LNCAP (cell line): ENCODE data around the gene MRPL12.

Experiments
- CTCF ChIP-seq: fragments of 450-650 bp; IDR thresholded peaks from 2 replicates; pipeline ENCODE4 v1.5.1; 2017; ENCODE audit warnings: mild to moderate bottlenecking

MRPL12 gene

GRCh38 chr17:81683584-81684441, 19.4 kb upstream of the MRPL12 start, which contains the start of the genes ARL16 and HGS:
Gene ARL16, minus strand, starts transcription at chr17:81683797. Its CDS starts 44 bp downstream, at chr17:81683753.
Gene HGS, plus strand, starts transcription at chr17:81684011. Its CDS starts 56 bp downstream, at chr17:81684067.
- no peak for TF ChIP-seq CTCF

- TF ChIP-seq CTCF = no peak
Measured at GRCh38 chr17:81684442-81684911, 18.7 kb upstream of the MRPL12 start.

GRCh38 chr17:81685108-81685507, 18.1 kb upstream of the MRPL12 start:
- no peak for TF ChIP-seq CTCF

- no peak for TF ChIP-seq CTCF
Measured at GRCh38 chr17:81686614-81687013, 16.6 kb upstream of the MRPL12 start.

GRCh38 chr17:81687770-81688541, 15.2 kb upstream of the MRPL12 start:
- no peak for TF ChIP-seq CTCF

GRCh38 chr17:81688616-81689015, 14.6 kb upstream of the MRPL12 start:
- no peak for TF ChIP-seq CTCF

- no peak for TF ChIP-seq CTCF
Measured at GRCh38 chr17:81690066-81690465, 13.1 kb upstream of the MRPL12 start.
